K562 (cell line): Measurements from ENCODE around the gene COL28A1. TPM values are rescaled to one million over a fixed set of nuclear protein-coding genes. Genes with fewer than 3 reads are reported as not detected.

Experiments used
- ATAC-seq: fragments of 200-7000 bp; cut with Tn5 transposase; 3 replicates; pipeline ENCODE4 v1.9.1; 2020; ENCODE audit warnings: moderate library complexity
- BruUV-seq: library from RNA; stranded (reverse); fragments of 400-500 nt; replicated peaks from 2 replicates; lab custom pipeline; 2021; lab: Mats Ljungman, UMichigan
- CTCF ChIA-PET: fragments of 300-600 bp; formaldehyde crosslinking; extraction: SDS; loops from one replicate; lab custom pipeline; 2021; ENCODE audit warnings: low intra/inter-chr PET ratio; lab: Yijun Ruan, JAX
- POLR2A ChIA-PET: fragments of 300-600, 350-650 bp; sonication (Branson Sonifier 250); formaldehyde crosslinking; extraction: SDS; loops from one replicate; lab custom pipeline; 2021; ENCODE audit warnings: antibody characterized with exemption, inconsistent platforms; lab: Yijun Ruan, JAX
- DNase-seq, 4 experiments: peaks; one replicate each; pipeline versions ENCODE4 v3.0.0 to v3.0.0-alpha.2; 2011 to 2018; ENCODE audit warnings: low spot score in 3 of 4, mixed read lengths in 3 of 4; ENCODE audit errors: extremely low read depth in 1 of 4
- FAIRE-seq: peaks from 2 replicates; lab custom pipeline; 2011; peaks lifted over from hg19 to GRCh38; lab: Jason Lieb, UNC
- H2AFZ ChIP-seq: 2 replicates; pipeline ENCODE4 v1.6.0; 2011; ENCODE audit warnings: low read depth, low read length, control low read depth, inconsistent platforms
- H3K27ac ChIP-seq: fragments of 200-600 bp; 3 replicates; pipeline ENCODE4 v1.8.0; 2011; ENCODE audit warnings: low read depth, mild to moderate bottlenecking, control low read depth, inconsistent platforms, low read length, moderate library complexity, mixed read lengths; ENCODE audit errors: extremely low read depth
- H3K27me3 ChIP-seq, 2 experiments: fragments of 300-600 bp in 1 of 2; 2 replicates in 1 of 2; 3 replicates in 1 of 2; pipeline versions ENCODE4 v1.6.0 to v1.8.0; 2011; ENCODE audit warnings: inconsistent platforms in 2 of 2, low read length in 2 of 2, mild to moderate bottlenecking in 1 of 2, mixed read lengths in 1 of 2, moderate library complexity in 1 of 2; ENCODE audit not compliant: control insufficient read depth in 2 of 2, insufficient read depth in 2 of 2
- H3K36me3 ChIP-seq: fragments of 300-600 bp; 3 replicates; pipeline ENCODE4 v1.8.0; 2011; ENCODE audit warnings: mild to moderate bottlenecking, low read length, inconsistent platforms; ENCODE audit not compliant: control insufficient read depth, insufficient read depth
- H3K4me1 ChIP-seq, 2 experiments: fragments of 200-600 bp in 1 of 2; replicated peaks in 1 of 2; 2 replicates in 1 of 2; 3 replicates in 1 of 2; pipeline versions ENCODE4 v1.5.1 to v1.8.0; 2011; ENCODE audit warnings: inconsistent platforms in 2 of 2, low read length in 2 of 2, mild to moderate bottlenecking in 1 of 2, mixed read lengths in 1 of 2, moderate library complexity in 1 of 2; ENCODE audit not compliant: control insufficient read depth in 2 of 2, insufficient read depth in 2 of 2
- H3K4me2 ChIP-seq: 2 replicates; pipeline ENCODE4 v1.6.1; 2011; ENCODE audit warnings: low read length, control low read depth, inconsistent platforms, mixed read lengths; ENCODE audit not compliant: insufficient read depth
- H3K4me3 ChIP-seq: fragments of 200-600 bp; sonication (generic), shearing (Covaris generic); 2 replicates; pipeline ENCODE4 v1.5.1; 2016; ENCODE audit warnings: control low read depth, inconsistent platforms
- H3K79me2 ChIP-seq: fragments of 200-600 bp; 3 replicates; pipeline ENCODE4 v1.8.0; 2011; ENCODE audit warnings: low read length, inconsistent platforms; ENCODE audit not compliant: control insufficient read depth, insufficient read depth
- H3K9ac ChIP-seq, 2 experiments: 2 replicates each; pipeline versions ENCODE4 v1.6.0 to v1.6.1; 2011; ENCODE audit warnings: low read depth in 2 of 2, low read length in 2 of 2, control low read depth in 1 of 2, inconsistent platforms in 1 of 2, mild to moderate bottlenecking in 1 of 2, mixed read lengths in 1 of 2; ENCODE audit not compliant: insufficient read depth in 1 of 2
- H3K9me1 ChIP-seq: one replicate; pipeline ENCODE4 v1.6.0; 2011; ENCODE audit warnings: inconsistent platforms, mild to moderate bottlenecking, low read length, moderate library complexity; ENCODE audit not compliant: control insufficient read depth, insufficient read depth
- H3K9me3 ChIP-seq: replicated peaks from 2 replicates; pipeline ENCODE4 v1.5.1; 2011; ENCODE audit warnings: low read depth, low read length, inconsistent platforms; ENCODE audit not compliant: control insufficient read depth, insufficient read depth
- H4K20me1 ChIP-seq: replicated peaks from 2 replicates; pipeline ENCODE4 v1.6.1; 2011; ENCODE audit warnings: low read length, inconsistent platforms, mixed read lengths; ENCODE audit not compliant: control insufficient read depth, insufficient read depth
- BCLAF1 ChIP-seq, 2 experiments: fragments of 450-650 bp in 1 of 2; IDR thresholded peaks; 2 replicates each; pipeline ENCODE4 v1.6.1; 2011 to 2017; ENCODE audit warnings: low read depth in 2 of 2, antibody characterized with exemption in 1 of 2, borderline replicate concordance in 1 of 2, low read length in 1 of 2, mild to moderate bottlenecking in 1 of 2, mixed read lengths in 1 of 2; ENCODE audit not compliant: control insufficient read depth in 1 of 2
- ZBTB40 ChIP-seq, 2 experiments: fragments of 450-650 bp in 1 of 2; sonication (generic) in 1 of 2; formaldehyde crosslinking in 1 of 2; IDR thresholded peaks; 2 replicates each; pipeline versions ENCODE4 v1.7.1 to v1.9.0; 2016 to 2022; ENCODE audit warnings: inconsistent platforms in 1 of 2, mild to moderate bottlenecking in 1 of 2, missing genetic modification reagents in 1 of 2
- WGBS: fragments of 100-300 bp; shearing (Covaris generic); methylation state at CpG from one replicate; pipeline ENCODE4 v1.1.6; 2016; ENCODE audit warnings: low coverage, mixed read lengths; ENCODE audit not compliant: insufficient coverage; ENCODE audit errors: missing lambda C conversion rate; 5-methylcytosine and 5-hydroxymethylcytosine counted together
- in situ Hi-C: fragments of 300-500 bp; cut with MboI; formaldehyde crosslinking; loops from 4 replicates; pipeline ENCODE4 v1.15.0; 2018; ENCODE audit warnings: inconsistent platforms, mixed read lengths
- intact Hi-C: fragments of 100-400 bp; cut with micrococcal nuclease; formaldehyde crosslinking; loops from 2 replicates; pipeline ENCODE4 v1.14.2; 2022
- polyA plus RNA-seq, 8 experiments: library from polyadenylated mRNA; depleted of rRNA in 4 of 8; stranded (reverse) in 5 of 8; unstranded in 3 of 8; fragments of >200 nt; fragmentation: Nextera tagmentation in 2 of 8; fragmentation: Illumina TruSeq in 1 of 8; extraction: Ambion mirVana in 2 of 8; extraction: Trizol in 1 of 8; gene quantifications; 2 replicates each; pipeline versions ENCODE4 v1.2.1 to v1.2.3, GENCODE V29; 2011 to 2014; ENCODE audit warnings: inconsistent platforms in 1 of 8, missing spikeins in 1 of 8
- total RNA-seq, 7 experiments: library from RNA; depleted of rRNA in 6 of 7; stranded (reverse); fragments of >200 nt in 6 of 7; fragmentation: Illumina TruSeq in 2 of 7; extraction: Trizol in 2 of 7; gene quantifications; 2 replicates each; pipeline versions ENCODE4 v1.2.1 to v1.2.3, GENCODE V29; 2011 to 2021; ENCODE audit warnings: low replicate concordance in 1 of 7

COL28A1 gene
- total and polyA plus RNA-seq, 9 of the 15 experiments (the other 6 are each of a cell fraction or from before 2014, with no cell fraction given): 0.03 to 0.13 (median 0.05) TPM; not detected in 3

GRCh38 chr7:7414791-7415603 is 120.7 kb downstream of the COL28A1 start:
- CTCF ChIA-PET: no interaction called here
- Histone ChIP-seq H3K9ac (no peak overlapping the region), H3K36me3 (no peaks in the 10 kb centered on the region), H3K9me1 (no peaks in the 10 kb centered on the region), H3K4me1 (no peaks in the 10 kb centered on the region), H3K27me3 (no peaks in the 10 kb centered on the region), H3K79me2 (no peaks in the 10 kb centered on the region), H3K9me3 (no peaks in the 10 kb centered on the region), H3K27ac (no peak overlapping the region), H3K4me2 (no peak overlapping the region), H4K20me1 (no peaks in the 10 kb centered on the region), H2AFZ (no peak overlapping the region), H3K4me3 (no peak overlapping the region)
- ATAC-seq (no peak), FAIRE-seq (no peak), DNase-seq (no peak)
- no TSS peak for BruUV-seq
- intact Hi-C loops (no loop called here), in situ Hi-C loops (loop anchor here (25.0 kb wide), 1 partner anchor 453 kb away; no protein-coding TSS in a partner anchor)
- TF ChIP-seq ZBTB40 (IDR thresholded peaks at IDR 0.05) (peak; percentile 54), ZBTB40 (CRISPR knock-in tag; IDR thresholded peaks at IDR 0.05) (no peak), BCLAF1 (IDR thresholded peaks at IDR 0.05; ENCODE audit: borderline replicate concordance in 1 of 2, control insufficient read depth in 1 of 2, low read depth in 2 of 2, low read length in 1 of 2) (no peak)
- POLR2A ChIA-PET: no interaction called here
- WGBS: 8% methylated on average over 6 of the region's 7 CpGs
